ENCODE measurements around the gene LRPAP1.

DNA sequence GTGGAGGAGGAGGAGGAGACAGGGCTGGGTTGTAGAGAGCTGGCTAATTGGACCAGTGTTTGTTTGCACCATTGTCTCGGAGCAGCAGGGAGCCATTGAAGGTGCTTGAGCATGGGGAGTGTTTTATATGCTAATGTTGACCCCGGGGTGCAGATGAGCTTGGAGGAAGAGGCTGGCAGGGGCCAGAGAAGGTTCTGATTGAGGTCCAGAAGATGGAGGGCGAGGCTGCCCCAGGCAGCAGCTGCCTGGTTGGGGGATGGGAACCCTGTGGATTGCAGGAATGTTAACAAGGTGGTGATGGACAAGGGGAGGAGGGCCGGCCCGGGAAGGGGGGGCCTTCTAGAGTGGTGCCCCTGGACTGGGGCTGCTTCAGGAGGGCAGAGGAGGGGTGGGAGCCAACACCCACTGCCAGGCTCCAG, 51.1 kb downstream of the LRPAP1 start:
- TF ChIP-seq, protein P1, sequence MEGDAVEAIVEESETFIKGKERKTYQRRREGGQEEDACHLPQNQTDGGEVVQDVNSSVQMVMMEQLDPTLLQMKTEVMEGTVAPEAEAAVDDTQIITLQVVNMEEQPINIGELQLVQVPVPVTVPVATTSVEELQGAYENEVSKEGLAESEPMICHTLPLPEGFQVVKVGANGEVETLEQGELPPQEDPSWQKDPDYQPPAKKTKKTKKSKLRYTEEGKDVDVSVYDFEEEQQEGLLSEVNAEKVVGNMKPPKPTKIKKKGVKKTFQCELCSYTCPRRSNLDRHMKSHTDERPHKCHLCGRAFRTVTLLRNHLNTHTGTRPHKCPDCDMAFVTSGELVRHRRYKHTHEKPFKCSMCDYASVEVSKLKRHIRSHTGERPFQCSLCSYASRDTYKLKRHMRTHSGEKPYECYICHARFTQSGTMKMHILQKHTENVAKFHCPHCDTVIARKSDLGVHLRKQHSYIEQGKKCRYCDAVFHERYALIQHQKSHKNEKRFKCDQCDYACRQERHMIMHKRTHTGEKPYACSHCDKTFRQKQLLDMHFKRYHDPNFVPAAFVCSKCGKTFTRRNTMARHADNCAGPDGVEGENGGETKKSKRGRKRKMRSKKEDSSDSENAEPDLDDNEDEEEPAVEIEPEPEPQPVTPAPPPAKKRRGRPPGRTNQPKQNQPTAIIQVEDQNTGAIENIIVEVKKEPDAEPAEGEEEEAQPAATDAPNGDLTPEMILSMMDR (IDR thresholded peaks at IDR 0.05) = no peak
- TF ChIP-seq POLR2A (IDR thresholded peaks at IDR 0.05) = no peak
